GM21737 (cell line): ENCODE data around the gene OR2T1.
"Not testable (repeated sequence)": the region's sequence is repeated elsewhere in the genome, so short reads cannot be mapped to it uniquely, and the experiment has no call there.

Experiments
- ATAC-seq: cut with Tn5 transposase; IDR thresholded peaks from one replicate; pipeline ENCODE4 v1.9.1; 2021; ENCODE audit warnings: mild to moderate bottlenecking, moderate library complexity; ENCODE audit not compliant: unreplicated experiment

Gene OR2T1

GRCh38 chr1:248402748-248403147 lies at the start of gene OR2T1:
TSS of gene OR2T1 (plus strand) at chr1:248403048. CDS start at chr1:248406148, 3,100 bp downstream.
- no peak for ATAC-seq

DNA sequence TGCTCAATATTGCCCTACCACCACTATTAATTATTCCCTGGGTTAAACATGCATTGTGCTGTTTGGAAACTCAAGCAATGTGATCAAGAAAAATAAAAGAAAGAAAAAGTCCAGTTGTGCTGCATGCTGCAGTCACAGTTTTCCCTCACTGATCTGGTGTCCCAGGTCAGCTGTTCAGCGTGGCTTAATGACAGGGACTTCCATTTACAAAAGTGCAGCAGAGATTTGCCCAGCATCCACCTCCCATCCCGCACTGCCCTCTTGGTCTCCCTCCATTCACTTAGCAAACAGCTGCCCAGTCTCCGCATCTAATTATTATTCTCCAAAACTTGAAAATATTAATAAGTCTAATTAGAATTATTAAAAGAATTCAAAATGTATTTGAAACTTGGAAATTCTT lies 43.4 kb upstream of the OR2T1 start:
- no peak for ATAC-seq

DNA sequence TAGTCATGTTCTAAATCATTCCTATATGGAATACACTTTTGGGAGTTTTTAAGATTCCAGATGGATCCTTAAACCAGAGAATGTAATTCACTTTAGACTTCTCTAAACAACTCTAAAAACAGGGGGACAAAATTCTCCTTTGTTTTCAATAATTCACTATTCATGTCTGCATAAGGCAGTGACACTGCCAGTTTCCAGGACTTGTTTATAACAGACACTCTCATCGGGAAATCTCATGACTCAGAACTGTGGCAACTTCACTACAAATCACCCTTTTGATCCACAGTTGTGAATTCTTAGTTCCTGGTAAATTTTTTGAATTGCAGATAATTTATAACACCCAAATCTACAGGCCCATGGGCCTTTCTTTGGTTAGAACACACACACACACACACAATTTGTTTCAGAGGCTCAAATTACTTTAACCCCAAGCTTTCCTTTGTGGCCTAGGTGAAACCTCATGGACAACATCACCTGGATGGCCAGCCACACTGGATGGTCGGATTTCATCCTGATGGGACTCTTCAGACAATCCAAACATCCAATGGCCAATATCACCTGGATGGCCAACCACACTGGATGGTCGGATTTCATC lies 41.6 kb upstream of the OR2T1 start, which contains the start of gene OR2T4:
Gene OR2T4, plus strand, starts transcription at position 545 of the 595 bp plus-strand sequence. Its CDS starts 0 bp downstream, at position 545.
- no peak for ATAC-seq

DNA sequence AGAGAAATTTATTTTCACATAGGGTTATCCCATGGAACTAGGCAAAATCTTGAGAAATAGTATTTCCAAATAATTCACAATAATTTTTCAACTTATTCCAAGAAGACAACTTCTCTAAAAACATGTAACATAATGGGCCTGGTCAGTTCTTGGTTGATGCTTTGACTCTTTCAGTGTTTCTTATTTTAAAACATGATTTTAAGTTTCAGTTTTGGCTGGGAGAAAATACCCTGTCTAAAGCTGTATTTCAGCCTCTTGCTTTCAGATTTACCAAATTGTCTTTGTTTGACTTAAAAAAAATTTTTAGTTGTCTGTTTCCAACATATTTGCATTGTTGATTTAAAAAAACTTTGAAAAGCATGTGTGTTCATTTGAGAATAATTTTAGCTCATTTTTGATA lies 36.2 kb upstream of the OR2T1 start:
- no peak for ATAC-seq

GRCh38 chr1:248372394-248372793 lies 30.5 kb upstream of the OR2T1 start:
- no peak for ATAC-seq

DNA sequence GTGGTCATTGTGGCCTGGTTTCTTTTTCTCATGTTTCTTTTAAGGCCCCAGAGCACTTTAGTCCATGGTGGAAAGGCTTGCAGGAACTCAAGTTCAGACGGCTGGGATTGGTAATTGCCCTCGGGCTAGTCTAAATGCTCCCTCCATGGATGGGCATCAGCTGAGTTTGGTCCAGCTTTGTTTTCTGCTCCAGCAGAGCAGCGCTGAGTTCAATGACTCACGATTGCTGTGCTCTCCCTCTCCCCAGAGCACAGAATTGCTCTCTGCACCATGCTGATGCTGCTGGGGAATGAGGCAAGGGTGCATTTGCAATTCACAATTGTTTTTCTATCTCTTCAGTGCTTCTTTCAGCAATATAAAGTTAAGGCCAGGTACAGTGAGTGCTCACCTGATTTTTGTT lies 29.1 kb upstream of the OR2T1 start:
- no peak for ATAC-seq

DNA sequence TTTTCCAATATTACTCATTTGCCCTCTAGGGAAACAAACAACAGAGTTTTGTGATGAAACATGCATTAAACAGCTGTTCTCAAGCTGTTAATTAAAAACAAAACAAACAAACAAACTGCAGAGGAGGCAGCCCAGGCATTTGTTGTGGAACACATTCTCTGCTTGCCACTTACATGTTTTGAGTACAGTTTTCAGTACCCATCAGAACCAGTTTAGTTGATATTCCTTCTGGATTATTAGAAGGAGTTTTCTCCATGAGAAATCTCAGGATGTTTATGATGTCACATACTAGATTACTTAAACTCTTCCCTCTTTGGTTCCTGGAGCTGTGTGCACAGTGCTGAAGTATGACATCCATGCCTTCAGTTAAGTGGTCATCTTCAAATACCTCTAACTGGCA lies 27.4 kb upstream of the OR2T1 start, which contains the start of gene OR2T6:
Gene OR2T6, plus strand, starts transcription at position 301 of the 400 bp plus-strand sequence. CDS start 11,863 bp downstream, outside the sequence.
- no peak for ATAC-seq

- no peak for ATAC-seq
Measured at GRCh38 chr1:248376916-248377315, 25.9 kb upstream of the OR2T1 start.

DNA sequence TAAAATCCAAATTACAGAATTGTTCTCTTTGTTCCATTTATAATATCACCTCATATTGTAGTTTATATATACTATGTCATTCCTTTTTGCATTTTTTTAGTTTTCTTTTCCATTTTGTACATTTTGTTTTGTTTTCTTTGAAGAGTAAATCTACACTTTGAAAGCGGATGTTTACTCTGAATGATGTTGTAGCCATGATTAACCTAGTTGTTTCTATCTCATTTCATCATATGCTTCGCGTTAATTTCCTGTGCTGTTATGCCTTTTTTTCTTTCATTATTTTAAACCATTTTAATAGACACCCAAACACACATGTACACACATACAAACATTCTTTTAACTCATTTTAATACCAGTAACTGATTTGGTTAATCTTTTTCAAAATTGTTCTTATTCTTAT lies 22.0 kb upstream of the OR2T1 start:
- ATAC-seq = no peak

- no peak for ATAC-seq
Measured at GRCh38 chr1:248388426-248388825, 14.4 kb upstream of the OR2T1 start.

GRCh38 chr1:248393050-248393449 lies 9.8 kb upstream of the OR2T1 start:
- no peak for ATAC-seq

DNA sequence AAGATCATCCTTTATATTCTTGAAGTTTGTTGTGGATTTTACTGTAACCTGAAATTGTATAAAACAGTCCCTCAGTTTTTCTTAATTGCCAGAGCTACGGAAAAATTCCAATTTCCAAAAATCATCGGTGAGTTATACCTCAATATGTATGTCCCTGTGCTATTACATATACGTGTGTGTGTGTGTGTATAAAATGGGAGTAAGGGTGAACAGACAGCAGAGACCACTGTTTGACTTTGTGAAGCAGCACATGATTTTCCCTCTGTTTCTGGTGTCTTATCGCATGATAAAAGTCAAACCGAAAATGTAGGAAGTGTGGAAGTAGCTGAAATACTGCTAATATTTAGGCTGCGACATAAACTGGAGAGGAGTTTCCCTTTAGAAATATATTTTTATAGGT lies 1.2 kb downstream of the OR2T1 start:
- ATAC-seq = no peak

DNA sequence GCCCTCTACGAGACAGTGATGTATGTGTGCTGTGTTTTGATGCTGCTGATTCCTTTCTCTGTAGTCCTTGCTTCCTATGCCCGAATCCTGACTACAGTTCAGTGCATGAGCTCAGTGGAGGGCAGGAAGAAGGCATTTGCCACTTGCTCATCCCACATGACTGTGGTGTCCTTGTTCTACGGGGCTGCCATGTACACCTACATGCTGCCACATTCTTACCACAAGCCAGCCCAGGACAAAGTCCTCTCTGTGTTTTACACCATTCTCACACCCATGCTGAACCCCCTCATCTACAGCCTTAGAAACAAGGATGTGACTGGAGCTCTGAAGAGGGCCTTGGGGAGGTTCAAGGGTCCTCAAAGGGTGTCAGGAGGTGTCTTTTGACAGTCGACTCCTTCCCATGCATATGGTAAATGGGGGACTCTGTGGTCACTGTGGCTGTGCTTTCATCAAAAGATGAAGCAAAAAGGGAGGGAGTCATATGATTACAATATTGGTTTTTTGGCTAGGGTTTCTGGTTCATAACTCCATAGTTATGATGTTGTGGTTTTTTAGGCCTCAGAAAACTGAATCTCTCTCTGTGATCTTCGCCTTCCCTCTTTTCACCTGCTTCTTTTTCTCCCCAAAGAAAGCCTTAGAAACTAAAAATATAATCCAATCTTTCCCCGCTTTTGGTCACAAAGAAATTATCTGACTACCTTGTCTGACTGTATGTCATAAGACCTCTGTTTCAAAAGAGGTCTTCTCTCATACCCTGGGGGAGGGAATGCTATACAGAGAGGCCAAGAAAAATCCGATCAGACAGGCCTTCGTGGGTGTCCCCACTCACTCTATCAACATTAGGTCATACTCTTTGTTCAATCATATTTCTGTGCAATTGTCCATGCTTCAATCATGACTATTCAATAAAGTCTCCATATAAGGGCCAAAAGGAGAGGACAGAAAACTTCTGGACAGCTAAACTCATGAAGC lies 4.2 kb downstream of the OR2T1 start:
- ATAC-seq = no peak

GRCh38 chr1:248416226-248416625 lies 13.4 kb downstream of the OR2T1 start:
- no peak for ATAC-seq

GRCh38 chr1:248417854-248418253 lies 15.0 kb downstream of the OR2T1 start:
- ATAC-seq = no peak

DNA sequence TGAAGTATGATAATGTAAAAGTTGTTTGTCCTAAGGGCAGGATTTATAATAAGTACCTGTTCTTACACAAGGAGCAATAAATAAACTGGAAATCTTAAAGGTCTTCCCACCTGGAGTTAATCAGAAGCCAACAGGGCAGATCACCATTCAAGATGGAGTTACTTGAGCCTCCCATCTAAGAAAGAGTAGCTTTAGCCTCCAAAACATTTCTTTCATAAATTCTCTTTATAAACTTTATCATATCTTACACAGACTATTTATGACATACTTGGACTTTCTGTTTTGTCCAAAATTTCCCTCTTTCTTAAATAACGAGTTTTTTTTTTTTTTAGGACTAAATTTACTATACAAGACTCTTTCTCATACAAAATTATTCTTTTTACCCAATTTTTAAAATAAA lies 18.5 kb downstream of the OR2T1 start:
- ATAC-seq = no peak

DNA sequence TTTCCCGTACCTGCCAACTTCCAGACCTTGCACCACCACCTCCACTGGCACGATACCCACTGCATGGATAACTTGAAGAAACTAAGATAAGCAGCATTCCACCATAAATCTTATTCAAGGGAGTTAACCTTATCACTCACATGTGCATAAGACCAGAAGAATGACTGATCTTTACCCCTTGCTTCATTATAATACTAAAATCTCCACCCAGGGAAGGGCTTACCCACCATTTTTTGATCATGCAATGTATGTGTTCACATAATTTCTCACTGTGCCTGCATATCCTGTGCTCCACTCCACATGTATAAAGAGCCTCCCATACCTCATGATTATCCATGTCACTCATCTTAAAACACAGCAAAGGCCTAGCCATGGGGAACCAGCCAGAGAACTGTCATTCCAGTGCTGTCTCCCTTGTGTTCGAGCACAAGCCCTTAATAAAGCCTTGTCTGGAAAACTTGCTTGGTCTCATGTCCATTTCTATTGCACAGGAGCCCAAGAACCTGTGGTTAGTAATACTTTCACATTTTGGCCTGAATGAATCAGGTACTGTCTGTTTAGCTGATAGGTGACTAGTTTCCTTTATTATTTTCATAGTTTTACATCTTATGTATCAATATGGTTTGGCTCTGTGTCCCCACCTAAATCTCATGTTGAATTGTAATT lies 24.8 kb downstream of the OR2T1 start:
- ATAC-seq = peak; percentile 42

- peak; percentile 95 for ATAC-seq
Measured at GRCh38 chr1:248428192-248428533, 25.3 kb downstream of the OR2T1 start.

GRCh38 chr1:248431683-248432082 lies 28.8 kb downstream of the OR2T1 start:
- ATAC-seq = not testable (repeated sequence)

- ATAC-seq = not testable (repeated sequence)
Measured at GRCh38 chr1:248432201-248432600, 29.4 kb downstream of the OR2T1 start.

DNA sequence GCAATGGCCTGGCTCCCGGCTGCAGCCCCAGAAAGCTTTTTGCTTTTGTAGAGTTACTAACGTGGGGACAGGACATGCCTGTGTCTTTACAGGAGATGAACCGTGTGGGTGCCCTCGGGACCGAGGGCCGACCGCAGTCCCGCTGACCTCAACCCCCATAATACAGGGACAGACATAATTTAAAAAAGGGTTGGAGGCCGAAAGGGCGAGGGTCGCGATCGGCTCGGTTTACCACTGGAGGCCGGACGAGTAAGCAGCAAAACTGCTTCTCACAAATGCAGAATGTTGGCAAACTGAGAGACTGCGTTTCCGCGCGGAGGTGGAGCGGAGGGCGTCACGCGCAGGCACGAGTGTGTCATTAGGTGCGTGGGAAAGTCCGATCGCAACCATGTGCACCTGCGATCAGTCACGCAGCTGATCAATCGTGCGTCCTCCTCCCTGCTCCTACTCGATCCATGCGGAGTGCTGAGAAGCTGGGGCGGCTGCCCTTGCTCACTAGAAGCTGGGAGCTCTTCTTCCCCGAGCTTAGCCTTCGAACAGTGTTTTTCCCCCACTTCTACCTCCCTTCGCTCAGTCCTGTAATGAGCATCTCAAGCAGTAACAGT lies 31.1 kb downstream of the OR2T1 start:
- ATAC-seq = not testable (repeated sequence)
